ENCODE measurements around the gene ISYNA1. TPM values are rescaled to one million over a fixed set of nuclear protein-coding genes. Genes with fewer than 3 reads are reported as not detected.

Gene ISYNA1
- total and polyA plus RNA-seq, 8 donors = 7.8 to 47.3 (median 15.4) TPM

DNA sequence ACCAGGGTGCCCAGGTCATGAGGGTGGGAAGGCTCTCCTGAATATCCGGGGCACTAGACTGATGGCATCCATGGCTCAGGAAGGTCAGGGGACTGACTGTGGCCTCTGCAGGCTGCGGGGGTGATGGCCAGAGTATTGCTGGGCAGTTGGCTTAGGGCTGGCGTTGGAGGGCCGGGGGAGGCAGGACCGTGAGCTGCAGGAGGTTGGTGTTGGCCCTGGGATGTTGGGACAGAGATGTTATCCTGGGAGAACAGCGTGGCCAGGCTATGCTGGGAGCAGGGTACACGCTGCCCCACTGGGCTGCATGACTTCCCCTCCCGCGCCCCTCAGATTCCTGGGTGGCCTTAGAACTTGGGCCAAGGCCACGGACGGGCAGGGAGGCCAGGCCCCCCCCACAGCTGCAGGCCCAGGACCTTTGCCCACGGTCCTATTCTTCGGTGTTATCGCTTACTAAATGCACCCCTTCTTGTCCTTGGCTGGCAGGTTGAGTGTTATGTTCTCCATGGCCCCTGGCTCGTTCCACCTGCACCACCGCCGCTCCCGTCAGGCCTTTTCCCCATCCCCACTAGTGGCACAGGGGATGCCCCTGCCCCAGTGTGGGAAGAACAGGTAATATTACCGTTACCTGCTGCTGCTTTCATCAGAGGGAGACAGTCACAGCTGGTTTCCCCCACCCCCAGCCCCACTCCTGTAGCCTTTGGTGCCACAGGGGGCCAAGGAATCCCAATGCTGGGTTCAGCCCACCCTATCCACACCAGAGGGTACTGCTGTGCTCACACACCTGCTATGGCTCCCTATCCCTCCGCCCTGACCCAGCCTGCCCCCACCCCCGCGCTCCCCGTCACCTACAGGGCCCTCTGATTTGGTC is 3.2 kb upstream of the ISYNA1 start:
- Histone ChIP-seq H3K27ac (no peak overlapping the region), H3K36me3 (peaks cover 27 to 38% (median 35%) of the 10 kb centered on the region in 4 donors), H3K27me3 (peaks cover 0 to 24% (median 0%) of the 10 kb centered on the region in 3 donors), H3K4me3 (no peak overlapping the region), H3K4me1 (peaks cover 30 to 41% (median 38%) of the 10 kb centered on the region in 4 donors), H3K9me3 (no peaks in the 10 kb centered on the region)
- 67 to 81% (median 78%) methylated on average over 22 to 23 of the region's 23 CpGs for WGBS, 5 donors
- DNase-seq = no peak
- no peak for TF ChIP-seq EP300 (IDR thresholded peaks at IDR 0.05)
- TF ChIP-seq POLR2AphosphoS5 (IDR thresholded peaks at IDR 0.05) = no peak
- TF ChIP-seq, protein P1, sequence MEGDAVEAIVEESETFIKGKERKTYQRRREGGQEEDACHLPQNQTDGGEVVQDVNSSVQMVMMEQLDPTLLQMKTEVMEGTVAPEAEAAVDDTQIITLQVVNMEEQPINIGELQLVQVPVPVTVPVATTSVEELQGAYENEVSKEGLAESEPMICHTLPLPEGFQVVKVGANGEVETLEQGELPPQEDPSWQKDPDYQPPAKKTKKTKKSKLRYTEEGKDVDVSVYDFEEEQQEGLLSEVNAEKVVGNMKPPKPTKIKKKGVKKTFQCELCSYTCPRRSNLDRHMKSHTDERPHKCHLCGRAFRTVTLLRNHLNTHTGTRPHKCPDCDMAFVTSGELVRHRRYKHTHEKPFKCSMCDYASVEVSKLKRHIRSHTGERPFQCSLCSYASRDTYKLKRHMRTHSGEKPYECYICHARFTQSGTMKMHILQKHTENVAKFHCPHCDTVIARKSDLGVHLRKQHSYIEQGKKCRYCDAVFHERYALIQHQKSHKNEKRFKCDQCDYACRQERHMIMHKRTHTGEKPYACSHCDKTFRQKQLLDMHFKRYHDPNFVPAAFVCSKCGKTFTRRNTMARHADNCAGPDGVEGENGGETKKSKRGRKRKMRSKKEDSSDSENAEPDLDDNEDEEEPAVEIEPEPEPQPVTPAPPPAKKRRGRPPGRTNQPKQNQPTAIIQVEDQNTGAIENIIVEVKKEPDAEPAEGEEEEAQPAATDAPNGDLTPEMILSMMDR (IDR thresholded peaks at IDR 0.05) = no peak
- TF ChIP-seq POLR2A (IDR thresholded peaks at IDR 0.05) = no peak
- intact Hi-C loops (cut with DNase I; ENCODE audit: low total_unique reads) = no loop called here

DNA sequence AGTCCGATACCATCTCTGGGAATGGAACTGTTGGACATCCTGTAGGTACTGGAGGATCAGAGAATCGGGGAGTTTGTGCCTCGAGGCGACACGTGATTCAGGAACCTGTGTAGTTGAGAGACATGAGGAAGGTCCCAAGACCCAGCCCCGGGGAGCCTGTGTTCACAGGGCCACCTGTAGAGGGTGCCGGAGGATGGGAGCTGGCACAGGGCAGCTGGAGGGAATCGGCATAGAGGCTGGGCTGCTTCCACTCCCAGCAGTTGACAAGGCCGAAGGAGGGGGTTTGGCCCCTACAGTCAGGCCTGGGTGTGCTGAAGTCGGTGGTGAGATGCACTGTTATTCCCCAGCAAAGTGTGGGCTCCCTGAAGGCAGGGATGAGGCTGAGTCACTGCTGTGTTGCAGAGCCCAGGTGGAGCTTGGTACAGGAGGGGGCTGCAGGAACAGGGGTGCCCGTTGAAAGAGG is 2.5 kb upstream of the ISYNA1 start:
- Histone ChIP-seq H3K4me3 (no peak overlapping the region), H3K36me3 (peaks cover 20 to 35% (median 32%) of the 10 kb centered on the region in 4 donors), H3K4me1 (peaks cover 30 to 44% (median 39%) of the 10 kb centered on the region in 4 donors), H3K27ac (no peak overlapping the region), H3K27me3 (peaks cover 0 to 24% (median 0%) of the 10 kb centered on the region in 3 donors), H3K9me3 (no peaks in the 10 kb centered on the region)
- TF ChIP-seq, protein P1 (IDR thresholded peaks at IDR 0.05) = no peak
- TF ChIP-seq EP300 (IDR thresholded peaks at IDR 0.05) (no peak), POLR2A (IDR thresholded peaks at IDR 0.05) (no peak), POLR2AphosphoS5 (IDR thresholded peaks at IDR 0.05) (no peak)
- 43 to 53% (median 48%) methylated on average over 10 to 11 of the region's 11 CpGs for WGBS, 5 donors
- DNase-seq = no peak
- intact Hi-C loops (cut with DNase I; ENCODE audit: low total_unique reads) = no loop called here

DNA sequence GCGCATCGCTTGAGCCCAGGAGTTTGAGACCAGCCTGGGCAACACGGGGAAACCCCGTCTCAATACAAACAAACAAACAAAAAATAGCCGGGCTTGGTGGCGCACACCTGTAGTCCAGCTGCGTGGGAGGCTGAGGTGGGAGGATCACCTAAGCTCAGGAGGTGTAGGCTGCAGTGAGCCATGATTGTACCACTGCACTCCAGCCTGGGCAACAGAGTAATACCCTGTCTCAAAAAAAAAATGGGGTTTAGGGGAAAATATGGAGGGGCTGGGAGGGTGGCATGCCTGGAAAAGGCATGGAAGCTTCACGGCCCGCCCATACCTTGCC is 1.9 kb upstream of the ISYNA1 start:
- TF ChIP-seq EP300 (IDR thresholded peaks at IDR 0.05) (no peak), POLR2A (IDR thresholded peaks at IDR 0.05) (no peak), POLR2AphosphoS5 (IDR thresholded peaks at IDR 0.05) (no peak)
- TF ChIP-seq, protein P1 (IDR thresholded peaks at IDR 0.05) = no peak
- intact Hi-C loops (cut with DNase I; ENCODE audit: low total_unique reads) = no loop called here
- Histone ChIP-seq H3K9me3 (no peaks in the 10 kb centered on the region), H3K36me3 (peaks cover 14 to 35% (median 29%) of the 10 kb centered on the region in 4 donors), H3K4me1 (peaks cover 30 to 46% (median 39%) of the 10 kb centered on the region in 4 donors), H3K27me3 (peaks cover 0 to 24% (median 0%) of the 10 kb centered on the region in 3 donors), H3K4me3 (no peak overlapping the region), H3K27ac (peak overlapping the region in 1 of 5 donors; percentile 1)
- DNase-seq = no peak
- 68 to 76% (median 72%) methylated on average over 9 of the region's 9 CpGs for WGBS, 5 donors

DNA sequence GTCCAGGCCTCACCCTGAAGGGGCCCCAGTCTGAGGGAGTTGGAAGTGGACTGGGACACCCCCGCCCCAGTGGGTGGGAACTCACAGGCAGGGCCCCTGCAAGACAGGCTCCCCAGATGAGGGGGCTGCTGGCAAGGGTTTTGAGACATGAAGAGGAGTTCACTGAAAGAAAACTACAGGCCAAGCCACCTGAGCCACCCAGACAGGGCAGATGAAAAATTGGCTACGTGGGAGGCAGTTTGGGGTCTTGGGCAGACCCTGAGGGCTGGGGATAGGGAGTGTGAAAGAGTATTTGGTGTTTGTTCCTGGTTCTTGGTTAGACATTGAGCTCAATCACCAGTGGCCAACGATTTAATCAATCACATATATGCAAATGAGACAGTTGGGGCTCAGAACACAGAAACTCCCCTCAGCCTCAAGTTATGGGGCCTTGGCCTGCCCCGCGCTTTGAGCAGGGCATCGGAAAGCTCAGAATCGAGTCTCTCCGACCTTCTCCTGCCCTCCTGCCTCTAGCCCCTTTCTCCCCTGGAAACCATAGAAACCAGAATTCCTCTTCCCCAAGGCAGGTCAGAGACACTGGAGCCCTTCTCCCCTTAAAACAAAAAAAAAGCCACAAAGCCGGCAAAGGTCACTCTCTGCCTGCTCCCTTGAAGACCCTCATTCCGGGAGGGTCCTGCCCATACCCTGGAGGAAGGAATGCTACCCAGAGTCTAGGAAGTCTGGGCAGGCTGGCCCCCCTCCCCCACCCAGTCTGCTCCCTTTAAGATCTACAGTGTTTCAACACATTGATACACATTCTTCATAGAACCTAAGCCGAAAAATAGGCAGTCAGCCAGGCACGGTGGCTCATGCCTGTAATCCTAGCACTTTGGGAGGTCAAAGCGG is 1.3 kb upstream of the ISYNA1 start:
- Histone ChIP-seq H3K4me1 (peaks cover 30 to 52% (median 42%) of the 10 kb centered on the region in 4 donors), H3K27me3 (peaks cover 0 to 24% (median 0%) of the 10 kb centered on the region in 3 donors), H3K36me3 (peaks cover 8 to 32% (median 24%) of the 10 kb centered on the region in 4 donors), H3K4me3 (no peak overlapping the region), H3K9me3 (no peaks in the 10 kb centered on the region), H3K27ac (peak overlapping the region in 3 of 5 donors; percentile 58 to 79 (median 79))
- peak in 1 of 2 donors; percentile 58 for DNase-seq
- 57 to 69% (median 66%) methylated on average over 13 of the region's 13 CpGs for WGBS, 5 donors
- no peak for TF ChIP-seq POLR2AphosphoS5 (IDR thresholded peaks at IDR 0.05)
- TF ChIP-seq EP300 (IDR thresholded peaks at IDR 0.05) = no peak
- no peak for TF ChIP-seq POLR2A (IDR thresholded peaks at IDR 0.05)
- TF ChIP-seq, protein P1 (IDR thresholded peaks at IDR 0.05) = no peak
- intact Hi-C loops (cut with DNase I; ENCODE audit: low total_unique reads) = no loop called here
